ENCODE results near the gene CCDC30. TPM values are rescaled to one million over a fixed set of nuclear protein-coding genes. Genes with fewer than 3 reads are reported as not detected.

The CCDC30 gene
- 16.0 TPM for total RNA-seq

GRCh38 chr1:42462828-42463763 is at the start of gene CCDC30:
Gene CCDC30, plus strand, starts transcription at chr1:42463286. Its CDS starts 17,266 bp downstream, at chr1:42480552.

GRCh38 chr1:42456010-42456753 is 6.9 kb upstream of the CCDC30 start, which contains the start of the genes PPCS and ZMYND12:
Gene PPCS, plus strand, starts transcription at chr1:42456543. Its CDS starts 23 bp downstream, at chr1:42456566.
Gene ZMYND12, minus strand, starts transcription at chr1:42456022. Its CDS starts 25 bp downstream, at chr1:42455997.

GRCh38 chr1:42657981-42658876 is 195.1 kb downstream of the CCDC30 start, which contains the start of gene PPIH:
Gene PPIH, plus strand, starts transcription at chr1:42658423. Its CDS starts 24 bp downstream, at chr1:42658447.

DNA sequence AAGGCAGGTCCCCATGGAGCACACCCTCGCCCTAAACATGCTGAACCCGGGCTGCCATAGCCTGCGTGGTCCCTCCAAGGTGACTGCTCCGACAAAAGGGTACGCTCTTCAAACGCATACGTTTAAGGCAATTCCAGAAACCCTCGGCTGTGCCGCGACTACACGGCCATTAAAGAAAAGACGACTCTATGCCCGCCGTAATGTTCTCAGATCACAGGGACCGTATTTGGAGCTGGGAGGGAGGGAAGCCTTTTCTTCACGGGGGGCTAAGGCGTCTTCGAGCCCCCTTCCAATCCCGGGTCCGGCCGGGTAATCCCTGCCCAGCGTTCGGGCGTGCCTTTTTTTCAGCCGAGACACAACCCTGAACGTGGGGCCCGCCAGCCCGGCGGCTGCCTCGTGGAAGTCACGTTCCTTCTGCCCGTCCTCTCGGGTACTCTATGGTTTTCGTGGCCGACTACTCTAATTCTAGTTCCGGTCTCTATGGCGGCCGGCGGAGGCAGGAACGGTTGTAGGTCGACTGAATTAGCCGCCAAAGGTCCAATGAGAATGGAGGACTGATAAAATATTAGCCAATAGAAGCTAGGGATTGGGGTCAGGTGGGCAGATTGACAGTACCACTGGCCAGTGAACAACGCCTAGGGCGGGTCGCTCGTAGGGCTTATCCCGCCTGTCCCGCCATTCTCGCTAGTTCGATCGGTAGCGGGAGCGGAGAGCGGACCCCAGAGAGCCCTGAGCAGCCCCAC is 218.8 kb downstream of the CCDC30 start, which contains the start of gene YBX1:
Gene YBX1, plus strand, starts transcription at position 678 of the 743 bp plus-strand sequence. CDS start 148 bp downstream, outside the sequence.

Small RNAs within 50 kb of the gene (small RNA-seq; reads per million reads assigned to genes)
- not detected for gene RNU6-536P (ENCODE audit: low replicate concordance)
- gene TMSB4XP1 (ENCODE audit: low replicate concordance) = not detected

Other genes starting within 250 kb of the CCDC30 start
- gene FOXJ3, start 128.1 kb upstream of the CCDC30 start, total RNA-seq = 42.3 TPM
- gene RIMKLA, start 82.5 kb upstream of the CCDC30 start, total RNA-seq = 0.35 TPM
- gene ZMYND12, start 7.3 kb upstream of the CCDC30 start, total RNA-seq = 3.5 TPM
- gene PPCS, start 6.7 kb upstream of the CCDC30 start, total RNA-seq = 27.7 TPM
- gene PPIH, start 195.1 kb downstream of the CCDC30 start, total RNA-seq = 25.9 TPM
- 289 TPM for gene YBX1, start 219.1 kb downstream of the CCDC30 start, total RNA-seq